Measurements from ENCODE around the gene PTPRN2. TPM values are rescaled to one million over a fixed set of nuclear protein-coding genes. Genes with fewer than 3 reads are reported as not detected.

Gene PTPRN2
- total RNA-seq, 2 experiments from 2014 or later: 0.70 TPM; not detected in 1

DNA sequence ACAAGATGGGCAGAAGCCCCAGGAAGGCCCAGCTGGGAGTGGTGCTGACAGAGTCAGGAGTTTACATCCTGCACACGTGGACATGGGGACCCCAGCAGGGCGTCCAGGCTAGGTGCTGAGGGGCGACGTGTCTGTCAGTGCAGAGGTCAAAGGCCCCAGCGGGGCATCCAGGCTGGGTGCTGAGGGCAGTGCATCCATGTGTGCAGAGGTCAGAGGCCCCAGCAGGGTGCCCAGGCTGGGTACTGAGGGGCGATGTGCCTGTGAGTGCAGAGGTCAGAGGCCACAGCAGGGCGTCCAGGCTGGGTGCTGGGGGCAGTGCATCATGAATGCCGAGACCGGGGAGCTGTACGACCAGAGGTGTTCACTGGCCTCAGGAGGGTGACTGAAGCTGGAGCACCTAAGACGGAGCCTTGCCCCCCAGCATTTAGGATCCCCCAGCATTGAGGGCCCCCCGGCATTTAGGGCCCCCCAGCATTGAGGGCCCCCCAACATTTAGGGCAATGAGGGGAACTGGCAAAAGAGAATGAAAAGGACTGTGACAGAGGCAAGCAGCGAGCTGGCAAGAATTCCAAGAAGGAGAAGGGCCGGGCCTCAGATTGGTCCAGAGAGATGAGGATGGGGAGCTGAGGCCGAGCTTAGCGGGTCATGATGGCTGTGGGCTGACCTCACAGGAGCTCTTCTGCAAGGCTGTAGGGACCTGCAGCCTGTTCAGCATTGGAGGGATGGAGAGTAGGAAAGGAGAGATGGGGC, 474.9 kb downstream of the PTPRN2 start:
- no peak for TF ChIP-seq EZH2phosphoT487 (IDR thresholded peaks at IDR 0.05; ENCODE audit: borderline replicate concordance, low read depth, low read length)
- TF ChIP-seq, protein P1, sequence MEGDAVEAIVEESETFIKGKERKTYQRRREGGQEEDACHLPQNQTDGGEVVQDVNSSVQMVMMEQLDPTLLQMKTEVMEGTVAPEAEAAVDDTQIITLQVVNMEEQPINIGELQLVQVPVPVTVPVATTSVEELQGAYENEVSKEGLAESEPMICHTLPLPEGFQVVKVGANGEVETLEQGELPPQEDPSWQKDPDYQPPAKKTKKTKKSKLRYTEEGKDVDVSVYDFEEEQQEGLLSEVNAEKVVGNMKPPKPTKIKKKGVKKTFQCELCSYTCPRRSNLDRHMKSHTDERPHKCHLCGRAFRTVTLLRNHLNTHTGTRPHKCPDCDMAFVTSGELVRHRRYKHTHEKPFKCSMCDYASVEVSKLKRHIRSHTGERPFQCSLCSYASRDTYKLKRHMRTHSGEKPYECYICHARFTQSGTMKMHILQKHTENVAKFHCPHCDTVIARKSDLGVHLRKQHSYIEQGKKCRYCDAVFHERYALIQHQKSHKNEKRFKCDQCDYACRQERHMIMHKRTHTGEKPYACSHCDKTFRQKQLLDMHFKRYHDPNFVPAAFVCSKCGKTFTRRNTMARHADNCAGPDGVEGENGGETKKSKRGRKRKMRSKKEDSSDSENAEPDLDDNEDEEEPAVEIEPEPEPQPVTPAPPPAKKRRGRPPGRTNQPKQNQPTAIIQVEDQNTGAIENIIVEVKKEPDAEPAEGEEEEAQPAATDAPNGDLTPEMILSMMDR (conservative IDR thresholded peaks at IDR 0.05; ENCODE audit: low read length): no peak
- Histone ChIP-seq H2AFZ (ENCODE audit: low read length) (no peak overlapping the region), H3K9me3 (ENCODE audit: low read length) (peaks cover 7% of the 10 kb centered on the region; the same call in 1 of the 2 replicates), H3K4me2 (ENCODE audit: low read length) (no peak overlapping the region), H3K9me2 (ENCODE audit: insufficient read depth, low read length) (no peaks in the 10 kb centered on the region), H3K27ac (ENCODE audit: low read depth, low read length, poor library complexity, severe bottlenecking) (no peak overlapping the region), H4K20me1 (ENCODE audit: insufficient read depth, low read length) (no peaks in the 10 kb centered on the region), H3K4me1 (ENCODE audit: insufficient read depth, low read length, poor library complexity, severe bottlenecking) (no peaks in the 10 kb centered on the region), H3K4me3 (ENCODE audit: low read depth, low read length, poor library complexity, severe bottlenecking) (no peak overlapping the region), H3K36me3 (ENCODE audit: insufficient read depth, low read length) (no peaks in the 10 kb centered on the region), H3K79me2 (ENCODE audit: insufficient read depth, low read depth, low read length) (no peaks in the 10 kb centered on the region)
- intact Hi-C loops (cut with micrococcal nuclease; ENCODE audit: unreplicated experiment): no loop called here
- no TSS peak for BruUV-seq (replicated peaks)
- POLR2A ChIA-PET: no interaction called here
- DNase-seq (ENCODE audit: low spot score): no peak
- CTCF ChIA-PET (ENCODE audit: unreplicated experiment): no interaction called here

DNA sequence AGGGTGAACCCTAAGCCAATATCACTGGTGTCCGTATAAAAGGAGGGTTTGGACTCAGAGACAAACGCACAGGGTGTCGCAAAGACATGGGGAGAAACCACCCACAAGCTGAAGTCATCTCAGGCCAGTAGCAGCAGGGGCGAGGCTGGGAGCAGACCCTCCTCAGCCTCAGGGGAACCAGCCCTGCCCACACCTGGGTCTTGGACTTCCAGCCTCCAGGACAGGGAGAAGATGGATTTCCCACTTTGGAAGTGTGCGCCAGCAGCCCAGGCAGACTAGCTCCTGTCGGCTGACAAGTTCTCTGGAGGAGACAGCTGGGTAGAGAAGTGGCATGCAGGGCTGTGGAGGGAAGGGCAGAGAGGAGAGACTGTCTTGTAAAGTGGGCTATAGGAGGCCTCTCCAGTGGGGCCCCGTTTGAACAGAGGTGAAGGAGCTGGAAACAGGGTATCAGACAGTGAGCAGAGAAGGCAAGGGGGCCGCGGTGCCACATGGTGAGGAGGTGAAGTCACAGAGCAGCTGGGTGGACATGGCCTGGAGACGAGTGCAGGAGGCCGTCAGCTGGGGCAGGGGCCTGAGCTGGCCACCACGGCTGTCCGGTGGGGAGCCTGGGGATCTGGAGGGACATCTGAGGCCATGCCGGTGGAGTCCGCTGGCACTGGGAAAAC, 475.6 kb downstream of the PTPRN2 start:
- H3K27ac ChIP-seq (ENCODE audit: low read depth, low read length, poor library complexity, severe bottlenecking): no peak overlapping the region
- intact Hi-C loops (cut with micrococcal nuclease; ENCODE audit: unreplicated experiment): no loop called here
- POLR2A ChIA-PET: no interaction called here
- BruUV-seq (replicated peaks): no TSS peak
- H3K36me3 ChIP-seq (ENCODE audit: insufficient read depth, low read length): no peaks in the 10 kb centered on the region
- H3K4me3 ChIP-seq (ENCODE audit: low read depth, low read length, poor library complexity, severe bottlenecking): no peak overlapping the region
- no peak overlapping the region for H3K4me2 ChIP-seq (ENCODE audit: low read length)
- no peaks in the 10 kb centered on the region for H3K4me1 ChIP-seq (ENCODE audit: insufficient read depth, low read length, poor library complexity, severe bottlenecking)
- no peaks in the 10 kb centered on the region for H4K20me1 ChIP-seq (ENCODE audit: insufficient read depth, low read length)
- no peaks in the 10 kb centered on the region for H3K79me2 ChIP-seq (ENCODE audit: insufficient read depth, low read depth, low read length)
- no peak for DNase-seq (ENCODE audit: low spot score)
- 0 out of 2 replicates have a peak, but pooled peaks cover under 1% of the 10 kb centered on the region for H3K9me3 ChIP-seq (ENCODE audit: low read length)
- H3K9me2 ChIP-seq (ENCODE audit: insufficient read depth, low read length): no peaks in the 10 kb centered on the region
- CTCF ChIA-PET (ENCODE audit: unreplicated experiment): no interaction called here
- H2AFZ ChIP-seq (ENCODE audit: low read length): no peak overlapping the region
- no peak for TF ChIP-seq EZH2phosphoT487 (IDR thresholded peaks at IDR 0.05; ENCODE audit: borderline replicate concordance, low read depth, low read length)
- TF ChIP-seq, protein P1 (conservative IDR thresholded peaks at IDR 0.05; ENCODE audit: low read length): no peak

Measured in OCI-LY7 (cell line).